AG20443 (cell line): ENCODE results near the gene TMEM117.
"Not testable (repeated sequence)": the region's sequence is repeated elsewhere in the genome, so short reads cannot be mapped to it uniquely, and the experiment has no call there.

Source experiments
- DNase-seq: peaks from one replicate; pipeline ENCODE4 v3.0.0; 2012; ENCODE audit warnings: low spot score, mixed read lengths

The TMEM117 gene

GRCh38 chr12:44100264-44100663, 264.4 kb downstream of the TMEM117 start:
- no peak for DNase-seq

DNA sequence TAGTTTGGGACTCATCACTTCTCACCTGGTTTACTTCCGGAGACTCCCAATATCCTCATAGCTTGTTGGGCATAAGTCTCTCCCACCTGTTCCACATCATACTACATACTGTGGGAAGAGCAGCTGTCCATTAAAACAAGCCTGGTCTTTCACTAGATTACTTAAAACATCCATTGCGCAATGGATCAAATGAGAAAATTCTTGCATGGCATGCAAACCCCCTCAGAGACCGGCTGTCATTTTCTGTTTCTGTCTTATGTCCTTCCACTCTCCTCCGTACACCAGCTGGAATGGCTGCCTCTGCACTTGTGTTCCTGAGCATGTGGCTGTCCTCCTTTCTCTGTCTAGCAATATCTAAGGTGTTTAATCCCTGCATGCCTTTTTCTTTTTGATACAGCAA, 265.6 kb downstream of the TMEM117 start:
- no peak for DNase-seq

GRCh38 chr12:44114906-44115305, 279.0 kb downstream of the TMEM117 start:
- DNase-seq, result no peak

- DNase-seq, result peak; percentile 39
Observed at GRCh38 chr12:44117337-44117736, 281.5 kb downstream of the TMEM117 start.

DNA sequence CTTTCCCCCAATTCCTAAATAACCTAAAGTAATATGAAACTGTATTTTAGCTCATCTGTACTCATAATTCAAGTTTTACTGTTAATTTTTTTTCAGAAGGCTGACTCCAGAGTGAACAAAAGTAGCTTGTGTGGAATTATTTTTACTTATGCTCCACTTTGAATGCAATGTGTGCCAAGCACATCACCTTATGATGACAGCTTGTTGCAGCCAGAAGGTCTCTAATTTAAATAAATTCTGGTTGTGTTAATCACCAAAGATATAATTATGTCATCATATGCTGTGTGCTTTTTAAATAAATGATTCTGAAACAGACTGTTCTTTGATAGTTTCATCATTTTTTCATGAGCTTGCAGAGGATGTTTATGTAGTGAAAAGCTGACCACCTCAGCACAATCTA, 283.1 kb downstream of the TMEM117 start:
- no peak for DNase-seq

DNA sequence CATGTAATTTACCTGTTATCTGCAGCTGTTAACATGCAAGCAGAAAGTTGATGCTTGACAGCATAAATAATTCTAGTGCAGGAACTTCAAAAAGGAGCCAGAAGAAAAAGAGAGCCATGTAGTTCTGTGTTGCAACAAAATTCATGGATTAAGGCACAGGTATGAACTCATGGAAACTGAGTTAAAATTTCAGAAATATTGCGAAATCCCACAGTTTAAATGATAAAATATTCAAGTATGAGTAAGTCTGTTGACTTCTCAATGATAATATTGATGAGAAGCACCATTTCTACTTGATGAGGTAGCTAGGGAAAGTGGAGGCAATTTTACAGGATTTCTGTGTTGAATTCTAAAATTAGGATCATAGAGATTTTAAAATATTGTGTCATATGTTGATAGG, 290.9 kb downstream of the TMEM117 start:
- DNase-seq, result no peak

- peak; percentile 11 for DNase-seq
Observed at GRCh38 chr12:44127966-44128710, 292.3 kb downstream of the TMEM117 start.

DNA sequence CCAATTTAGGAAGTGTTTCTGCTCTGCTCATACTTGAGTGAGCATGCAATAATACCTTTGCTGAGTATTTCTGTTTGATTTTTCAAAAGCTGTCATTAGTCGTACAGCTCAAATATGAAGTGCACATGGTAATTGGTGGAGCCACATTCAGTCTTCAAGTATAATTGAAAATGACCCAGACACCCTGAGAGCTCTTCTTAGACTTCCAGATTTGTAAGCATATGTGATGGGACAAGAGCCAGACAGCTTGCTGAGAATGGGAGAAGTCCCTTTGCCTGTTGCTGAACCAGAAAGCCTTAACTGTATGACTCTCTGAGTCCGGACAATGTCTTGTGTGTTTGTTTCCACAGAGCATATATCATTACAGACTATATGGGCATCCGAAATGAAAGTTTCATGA, 307.3 kb downstream of the TMEM117 start:
- no peak for DNase-seq

- DNase-seq, result no peak
Observed at GRCh38 chr12:44148936-44149335, 313.1 kb downstream of the TMEM117 start.

- DNase-seq, result no peak
Observed at GRCh38 chr12:44154128-44154527, 318.2 kb downstream of the TMEM117 start.

- DNase-seq, result no peak
Observed at GRCh38 chr12:44155358-44155757, 319.5 kb downstream of the TMEM117 start.

DNA sequence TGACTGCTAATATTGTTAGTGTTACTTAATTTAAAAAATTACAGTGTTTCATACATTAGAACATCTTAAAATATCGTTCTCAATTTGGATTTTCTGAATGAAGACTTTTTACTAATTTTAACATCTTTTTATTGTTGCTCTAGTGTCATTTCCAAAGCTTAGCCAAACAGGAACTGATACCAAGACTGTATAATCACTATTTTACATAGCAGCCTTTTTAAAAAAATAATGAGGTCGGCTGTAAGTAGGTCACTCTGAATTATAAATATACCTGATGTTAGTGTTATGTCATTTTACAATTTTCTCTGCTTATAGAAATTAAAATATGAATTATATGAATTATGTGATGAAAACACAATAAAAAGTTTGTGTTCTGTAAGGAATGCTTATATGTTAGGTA, 321.5 kb downstream of the TMEM117 start:
- no peak for DNase-seq

GRCh38 chr12:44158746-44159145, 322.9 kb downstream of the TMEM117 start:
- no peak for DNase-seq

DNA sequence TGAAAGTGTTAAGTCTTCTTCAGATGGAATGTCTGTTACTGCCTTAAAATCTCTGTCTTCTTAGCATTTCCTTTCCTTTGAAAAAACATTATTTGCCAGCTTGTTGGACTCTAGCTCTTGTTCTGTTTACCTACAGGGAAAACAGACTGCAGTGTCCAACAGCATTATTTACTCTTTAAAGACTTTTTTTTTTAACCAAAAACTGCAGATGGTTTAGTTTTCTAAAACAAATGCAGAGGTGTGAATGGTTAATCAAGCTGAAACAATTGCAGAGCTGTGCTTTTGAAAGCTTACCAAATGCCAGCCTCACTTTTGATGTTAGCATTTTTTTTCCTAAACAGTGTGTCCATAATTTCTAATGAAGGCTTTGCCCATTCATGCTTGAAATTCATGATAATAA, 323.3 kb downstream of the TMEM117 start:
- DNase-seq, result no peak

GRCh38 chr12:44159862-44160261, 324.0 kb downstream of the TMEM117 start:
- no peak for DNase-seq

GRCh38 chr12:44162961-44163360, 327.1 kb downstream of the TMEM117 start:
- DNase-seq, result no peak

GRCh38 chr12:44174053-44174452, 338.2 kb downstream of the TMEM117 start:
- no peak for DNase-seq

DNA sequence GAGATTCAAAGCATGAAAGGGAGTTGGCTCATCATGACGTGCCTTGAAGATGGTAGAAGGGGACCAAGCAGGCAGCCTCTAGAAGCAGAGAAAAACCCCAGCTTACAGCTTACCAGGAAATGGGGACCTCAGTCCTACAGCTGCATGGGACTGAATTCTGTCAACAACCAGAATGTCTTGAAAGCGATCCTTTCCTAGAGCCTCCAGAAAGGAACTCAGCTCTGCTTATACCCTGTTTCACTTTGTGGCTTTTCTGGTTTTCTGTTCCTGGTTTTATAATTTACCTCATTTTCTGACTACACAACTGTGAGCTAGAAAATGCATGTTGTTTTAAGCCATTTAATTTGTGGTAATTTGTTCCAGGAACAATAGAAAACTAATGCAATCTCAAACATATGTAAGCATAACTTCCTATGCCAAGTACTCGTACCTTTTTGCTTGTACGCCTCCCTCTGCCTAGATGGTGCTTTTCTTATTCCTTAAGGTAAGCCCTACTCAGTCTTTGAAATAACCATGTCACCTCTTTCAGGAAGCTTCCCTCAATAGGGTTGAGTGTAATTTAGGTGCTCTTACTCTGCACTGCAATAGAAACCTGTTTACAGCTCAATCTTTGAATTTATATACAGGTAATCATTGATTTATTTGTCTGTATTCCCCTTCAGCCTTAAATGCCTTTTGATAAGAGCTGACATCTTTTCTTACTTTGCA, 348.8 kb downstream of the TMEM117 start:
- no peak for DNase-seq

- no peak for DNase-seq
Observed at GRCh38 chr12:44193281-44193680, 357.4 kb downstream of the TMEM117 start.

DNA sequence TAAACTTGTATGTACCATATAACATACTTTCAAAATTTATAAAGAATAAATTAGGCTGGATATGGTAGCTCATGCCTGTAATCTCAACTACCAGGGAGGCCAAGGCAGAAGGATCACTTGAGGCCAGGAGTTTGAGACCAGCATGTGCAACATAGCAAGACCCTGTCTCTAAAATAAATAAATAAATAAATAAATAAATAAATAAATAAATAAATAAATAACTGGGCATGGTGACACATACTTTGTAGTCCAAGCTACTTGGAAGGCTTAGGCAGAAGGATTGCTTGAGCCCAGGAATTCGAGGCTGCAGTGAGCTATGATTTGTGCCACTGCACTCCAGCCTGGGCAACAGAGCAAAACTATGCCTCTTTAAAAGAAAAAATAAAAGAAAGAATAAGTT, 359.8 kb downstream of the TMEM117 start:
- not testable (repeated sequence) for DNase-seq

GRCh38 chr12:44206045-44206444, 370.2 kb downstream of the TMEM117 start:
- DNase-seq, result no peak

GRCh38 chr12:44217146-44217883, 381.4 kb downstream of the TMEM117 start:
- no peak for DNase-seq

- DNase-seq, result no peak
Observed at GRCh38 chr12:44223736-44224135, 387.9 kb downstream of the TMEM117 start.
